AML-193 (cell line): Measurements from ENCODE around the gene TAF4B.

Experiments used
- DNase-seq, 2 experiments: peaks; one replicate each; lab custom pipeline; 2025; lab: John Stamatoyannopoulos, UW

Gene TAF4B

GRCh38 chr18:26304511-26304910 is 78.3 kb downstream of the TAF4B start:
- no peak for DNase-seq

DNA sequence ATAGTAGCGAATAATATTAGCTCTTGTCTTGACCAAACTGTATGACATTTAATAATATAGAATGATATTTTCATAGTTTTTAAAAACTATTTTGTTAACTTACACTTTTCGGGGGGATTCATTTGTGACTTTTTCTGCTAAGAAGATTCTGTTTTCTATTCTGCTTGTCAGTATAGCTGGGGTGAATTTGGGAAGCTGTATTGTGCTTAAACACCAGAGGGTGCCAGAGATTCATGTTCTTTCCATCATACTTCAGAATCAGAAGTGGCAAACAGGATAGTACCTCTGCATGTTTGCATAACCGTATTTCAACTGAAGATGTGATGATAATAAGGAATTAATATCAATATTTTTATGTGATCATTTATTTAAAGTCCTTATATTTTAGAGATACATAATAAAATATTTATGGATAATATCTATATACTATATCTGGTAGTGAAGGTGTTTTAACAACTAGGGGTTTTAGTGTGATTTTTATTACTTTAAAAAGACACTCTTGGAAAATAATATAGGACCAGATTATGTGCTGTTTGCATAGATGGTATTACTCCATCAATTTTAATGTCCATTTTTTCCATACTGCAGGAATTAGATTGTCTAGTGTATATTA is 81.0 kb downstream of the TAF4B start:
- DNase-seq: peak; percentile 57 to 61

DNA sequence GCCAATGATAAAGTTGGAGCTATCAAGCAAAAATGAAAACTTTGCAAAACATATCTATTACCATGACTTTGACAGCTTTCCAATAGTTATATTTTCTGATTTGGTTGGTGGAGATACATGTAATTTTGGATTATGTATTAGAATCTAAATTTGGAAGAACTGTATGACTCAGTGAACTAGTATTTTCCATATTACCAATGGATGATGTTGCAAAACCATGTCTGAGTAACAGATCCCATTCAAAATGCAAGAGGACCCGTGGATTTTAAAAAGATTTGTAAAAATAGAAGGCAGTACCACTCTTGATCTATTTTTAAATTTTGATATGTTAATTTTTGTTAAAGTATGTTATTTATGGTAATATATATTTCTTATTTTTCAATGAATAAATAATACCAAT is 83.0 kb downstream of the TAF4B start:
- no peak for DNase-seq

GRCh38 chr18:26312199-26312598 is 86.0 kb downstream of the TAF4B start:
- DNase-seq: no peak

DNA sequence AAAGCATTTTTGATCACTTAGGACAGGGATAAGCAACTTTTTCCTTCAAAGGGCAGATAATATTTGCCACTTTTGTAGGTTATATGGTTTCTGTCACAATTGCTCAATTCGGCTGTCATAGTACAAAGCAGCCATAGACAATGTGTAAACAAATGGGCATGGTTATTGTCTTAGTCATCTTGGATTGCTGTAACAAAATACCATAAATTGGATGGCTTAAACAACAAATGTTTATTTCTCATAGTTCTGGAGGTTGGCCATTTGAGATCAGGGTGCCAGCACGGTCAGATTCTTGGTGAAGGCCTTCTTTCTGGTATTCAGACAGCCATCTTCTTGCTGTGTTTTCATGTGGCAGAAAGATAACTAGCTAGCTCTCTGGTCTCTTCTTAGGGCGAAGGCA is 91.2 kb downstream of the TAF4B start:
- DNase-seq: no peak

- no peak for DNase-seq
Observed at GRCh38 chr18:26320686-26321085, 94.4 kb downstream of the TAF4B start.

- DNase-seq: no peak
Observed at GRCh38 chr18:26322890-26323653, 96.8 kb downstream of the TAF4B start.

- no peak for DNase-seq
Observed at GRCh38 chr18:26325771-26326170, 99.5 kb downstream of the TAF4B start.

- DNase-seq: no peak
Observed at GRCh38 chr18:26327062-26327461, 100.8 kb downstream of the TAF4B start.

- no peak for DNase-seq
Observed at GRCh38 chr18:26332991-26333390, 106.7 kb downstream of the TAF4B start.

DNA sequence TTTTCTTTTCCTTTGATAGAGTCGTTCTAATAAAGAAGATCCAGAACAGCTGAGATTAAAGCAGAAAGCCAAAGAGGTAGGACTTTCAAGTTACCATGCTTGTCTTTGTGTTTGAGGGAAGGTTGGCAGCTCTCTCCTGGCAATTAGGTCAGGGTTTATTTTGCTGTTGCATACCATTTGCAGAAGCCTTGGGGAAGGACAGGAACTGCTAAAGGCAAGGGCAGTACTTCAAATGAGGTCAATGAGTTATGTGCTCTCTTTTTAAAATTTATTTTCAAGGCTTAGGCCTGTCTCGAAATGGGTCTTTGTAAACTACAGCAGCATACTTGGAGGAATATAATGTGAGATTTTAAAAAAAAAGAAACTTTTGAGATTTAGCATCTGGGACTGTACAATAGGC is 108.9 kb downstream of the TAF4B start:
- no peak for DNase-seq

DNA sequence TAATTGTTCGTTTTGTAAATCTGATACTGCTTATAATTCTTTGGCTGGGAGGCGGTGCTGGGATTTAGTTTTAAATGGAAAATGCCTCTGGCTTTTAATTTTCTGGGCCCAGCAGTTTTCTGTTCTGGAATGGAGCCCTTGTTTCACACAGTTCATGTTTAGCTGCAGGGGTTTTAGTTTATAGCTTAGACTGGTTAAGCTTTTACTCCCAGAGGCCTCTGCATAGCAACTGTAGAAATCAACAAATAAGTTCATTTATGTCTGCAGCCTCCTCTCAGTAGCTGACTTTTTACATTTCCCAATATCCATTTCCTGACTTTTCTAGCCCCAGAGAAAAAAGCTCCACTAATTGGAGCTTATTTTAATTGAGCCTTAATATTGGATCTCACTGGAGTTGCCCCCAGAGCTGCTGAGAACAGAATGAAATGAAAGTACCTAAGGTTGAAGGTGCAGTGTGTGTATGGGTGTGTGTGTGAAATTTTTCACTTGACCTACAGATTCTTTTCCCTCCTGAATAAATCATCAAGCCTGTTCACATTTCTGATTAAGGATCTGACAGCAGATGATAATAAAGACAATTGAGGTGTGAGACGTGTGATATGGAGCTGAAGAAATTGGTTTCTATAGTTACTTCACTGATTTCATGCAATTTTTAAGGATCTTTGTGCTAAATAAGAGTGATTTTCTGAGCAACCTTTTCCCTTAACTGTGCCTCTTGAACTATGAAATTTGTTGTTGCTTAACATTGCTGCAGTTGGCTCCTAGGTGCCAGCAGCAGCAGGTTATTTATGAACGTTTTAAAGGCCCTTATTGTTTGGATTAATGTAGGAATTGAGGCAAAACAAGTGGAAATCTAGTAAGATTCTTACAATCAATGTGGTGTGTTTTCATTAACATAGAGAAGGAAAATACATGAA is 109.6 kb downstream of the TAF4B start:
- DNase-seq: no peak

- DNase-seq: no peak
Observed at GRCh38 chr18:26336572-26336971, 110.3 kb downstream of the TAF4B start.

DNA sequence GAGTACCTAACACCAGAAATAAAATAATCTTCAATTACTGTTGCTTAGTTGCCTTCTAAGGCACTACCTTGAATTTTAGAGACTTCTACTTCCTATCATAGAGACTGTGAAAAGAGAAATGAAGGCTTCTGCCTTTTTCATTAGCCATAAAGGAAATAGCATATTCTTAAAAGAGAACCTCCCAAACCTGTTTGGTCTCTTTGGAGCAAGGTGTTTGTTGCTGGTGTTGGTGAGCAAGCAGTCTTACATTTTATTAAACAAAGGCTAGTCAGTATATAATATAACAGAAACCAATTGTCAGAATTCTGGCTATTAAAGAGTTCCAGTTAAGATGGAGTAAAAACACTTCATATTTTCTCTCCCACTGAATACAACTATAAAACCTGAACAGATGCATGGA is 116.4 kb downstream of the TAF4B start:
- no peak for DNase-seq

GRCh38 chr18:26350961-26351360 is 124.7 kb downstream of the TAF4B start:
- no peak for DNase-seq

GRCh38 chr18:26356045-26356785 is 130.0 kb downstream of the TAF4B start:
- no peak for DNase-seq

GRCh38 chr18:26357960-26358359 is 131.7 kb downstream of the TAF4B start:
- no peak for DNase-seq

DNA sequence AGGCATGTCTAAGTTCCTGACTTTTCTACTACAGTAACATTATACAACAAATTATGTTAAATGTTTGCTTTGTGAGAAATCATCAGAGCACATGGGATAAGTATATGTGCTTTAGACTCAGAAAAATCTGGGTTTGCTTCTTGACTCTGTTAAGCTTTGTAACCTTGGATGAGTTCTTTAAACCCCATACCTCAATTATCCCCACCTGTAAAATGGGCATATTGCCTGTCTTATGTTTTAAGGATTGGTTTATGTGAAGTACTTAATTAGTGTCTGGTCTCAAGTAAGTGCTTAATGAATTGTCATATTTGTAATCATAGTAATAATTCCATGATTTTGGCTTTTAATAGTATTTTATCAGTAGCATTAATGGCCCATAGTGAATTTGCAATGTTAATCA is 135.8 kb downstream of the TAF4B start:
- DNase-seq: no peak

- no peak for DNase-seq
Observed at GRCh38 chr18:26367425-26367824, 141.2 kb downstream of the TAF4B start.

- DNase-seq: no peak
Observed at GRCh38 chr18:26370037-26370436, 143.8 kb downstream of the TAF4B start.

DNA sequence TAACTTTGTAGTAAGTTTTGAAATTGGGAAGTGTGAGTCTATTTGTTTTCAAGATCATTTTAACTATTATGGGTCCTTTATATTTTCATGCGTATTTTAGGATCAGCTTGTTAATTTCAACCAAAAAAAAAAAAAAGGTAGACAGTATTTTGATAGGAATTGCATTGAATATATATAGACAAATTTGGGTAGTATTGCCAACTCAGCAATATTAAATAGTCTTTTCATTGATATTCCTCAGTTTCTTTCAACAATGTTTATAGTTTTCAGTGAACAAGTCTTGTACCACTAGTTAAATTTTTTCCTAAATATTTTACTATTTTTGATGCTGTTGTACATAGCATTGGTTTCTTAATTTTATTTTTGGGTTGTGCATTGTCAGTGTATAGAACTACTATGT is 149.9 kb downstream of the TAF4B start:
- DNase-seq: no peak

GRCh38 chr18:26378701-26379100 is 152.5 kb downstream of the TAF4B start:
- DNase-seq: no peak
